Measurements from ENCODE around the gene AUTS2. TPM values are rescaled to one million over a fixed set of nuclear protein-coding genes. Genes with fewer than 3 reads are reported as not detected.
"Not testable (repeated sequence)": the region's sequence is repeated elsewhere in the genome, so short reads cannot be mapped to it uniquely, and the experiment has no call there.

AUTS2 gene
- total and polyA plus RNA-seq, 10 donors, result 6.1 to 54.8 (median 29.1) TPM

DNA sequence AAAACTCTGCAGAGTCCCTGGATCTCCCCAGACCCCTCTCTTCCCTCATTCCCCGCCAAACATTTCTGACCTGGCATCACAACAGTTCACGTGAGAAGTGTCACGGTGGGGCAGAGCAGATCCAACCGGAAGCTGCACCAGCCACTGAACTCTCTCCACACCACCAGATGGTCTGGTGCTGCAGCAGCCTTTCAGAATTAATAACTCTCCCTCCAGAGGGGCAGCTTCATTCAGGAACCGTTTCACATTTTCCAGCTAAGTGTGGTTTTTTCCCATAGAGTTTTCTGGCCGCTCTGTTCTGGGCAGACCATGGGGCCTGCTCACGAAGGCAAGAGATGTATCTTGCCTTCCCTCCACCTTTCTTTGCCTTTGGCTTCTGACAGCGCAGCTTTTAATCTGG is 1047.0 kb downstream of the AUTS2 start:
- Histone ChIP-seq H3K27me3 (replicated peaks in 1 of 7) (no peaks in the 10 kb centered on the region), H3K9me3 (peaks cover 0 to 8% (median 2%) of the 10 kb centered on the region in 8 donors), H3K4me3 (no peak overlapping the region), H3K27ac (no peak overlapping the region), H3K36me3 (peaks cover 0 to 4% (median 0%) of the 10 kb centered on the region in 6 donors), H3K4me1 (peaks cover 0 to 7% (median 0%) of the 10 kb centered on the region in 6 donors)
- intact Hi-C loops (cut with DNase I; ENCODE audit: low total_unique reads), result no loop called here
- TF ChIP-seq, protein P1, sequence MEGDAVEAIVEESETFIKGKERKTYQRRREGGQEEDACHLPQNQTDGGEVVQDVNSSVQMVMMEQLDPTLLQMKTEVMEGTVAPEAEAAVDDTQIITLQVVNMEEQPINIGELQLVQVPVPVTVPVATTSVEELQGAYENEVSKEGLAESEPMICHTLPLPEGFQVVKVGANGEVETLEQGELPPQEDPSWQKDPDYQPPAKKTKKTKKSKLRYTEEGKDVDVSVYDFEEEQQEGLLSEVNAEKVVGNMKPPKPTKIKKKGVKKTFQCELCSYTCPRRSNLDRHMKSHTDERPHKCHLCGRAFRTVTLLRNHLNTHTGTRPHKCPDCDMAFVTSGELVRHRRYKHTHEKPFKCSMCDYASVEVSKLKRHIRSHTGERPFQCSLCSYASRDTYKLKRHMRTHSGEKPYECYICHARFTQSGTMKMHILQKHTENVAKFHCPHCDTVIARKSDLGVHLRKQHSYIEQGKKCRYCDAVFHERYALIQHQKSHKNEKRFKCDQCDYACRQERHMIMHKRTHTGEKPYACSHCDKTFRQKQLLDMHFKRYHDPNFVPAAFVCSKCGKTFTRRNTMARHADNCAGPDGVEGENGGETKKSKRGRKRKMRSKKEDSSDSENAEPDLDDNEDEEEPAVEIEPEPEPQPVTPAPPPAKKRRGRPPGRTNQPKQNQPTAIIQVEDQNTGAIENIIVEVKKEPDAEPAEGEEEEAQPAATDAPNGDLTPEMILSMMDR (IDR thresholded peaks at IDR 0.05 in 8 of 11, conservative IDR thresholded peaks at IDR 0.05 in 3 of 11), result no peak
- no peak for TF ChIP-seq POLR2A (IDR thresholded peaks at IDR 0.05)
- no peak for TF ChIP-seq POLR2AphosphoS5 (IDR thresholded peaks at IDR 0.05)
- DNase-seq, result no peak
- 80 to 93% (median 88%) methylated on average over 8 of the region's 8 CpGs for WGBS, 5 donors

DNA sequence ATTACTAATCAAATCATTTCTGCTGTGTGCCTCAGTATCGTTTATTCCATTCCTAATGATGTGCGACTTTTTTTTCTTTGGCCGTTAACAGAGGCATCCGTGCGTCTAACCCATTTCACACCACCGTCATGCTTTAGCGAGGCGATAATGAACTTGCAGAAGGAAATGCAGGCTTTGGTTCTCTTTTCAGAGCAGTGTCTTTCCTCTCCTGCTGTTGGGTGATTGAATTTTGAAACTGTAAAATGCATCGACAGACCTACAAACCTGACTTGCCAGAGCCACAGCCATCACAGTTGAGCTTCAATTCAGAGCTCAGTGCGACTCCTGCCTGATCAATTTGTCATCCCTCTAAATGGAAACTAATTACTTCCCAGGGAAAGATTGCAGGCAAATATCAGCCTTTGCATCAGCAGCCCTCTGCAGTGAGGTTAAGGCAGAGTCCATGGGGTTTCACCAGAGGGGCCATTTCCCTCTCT is 1047.6 kb downstream of the AUTS2 start:
- no peak overlapping the region for H3K27ac ChIP-seq
- no peak for DNase-seq
- peaks cover 0 to 2% (median 0%) of the 10 kb centered on the region in 6 donors for H3K36me3 ChIP-seq
- intact Hi-C loops (cut with DNase I; ENCODE audit: low total_unique reads), result no loop called here
- no peak overlapping the region for H3K4me3 ChIP-seq
- no peaks in the 10 kb centered on the region for H3K27me3 ChIP-seq (replicated peaks in 1 of 7)
- 78 to 90% (median 81%) methylated on average over 10 of the region's 10 CpGs for WGBS, 5 donors
- no peak for TF ChIP-seq POLR2AphosphoS5 (IDR thresholded peaks at IDR 0.05)
- TF ChIP-seq, protein P1 (IDR thresholded peaks at IDR 0.05 in 8 of 11, conservative IDR thresholded peaks at IDR 0.05 in 3 of 11), result no peak
- H3K4me1 ChIP-seq, result peaks cover 0 to 7% (median 0%) of the 10 kb centered on the region in 6 donors
- peaks cover 0 to 8% (median 2%) of the 10 kb centered on the region in 8 donors for H3K9me3 ChIP-seq

DNA sequence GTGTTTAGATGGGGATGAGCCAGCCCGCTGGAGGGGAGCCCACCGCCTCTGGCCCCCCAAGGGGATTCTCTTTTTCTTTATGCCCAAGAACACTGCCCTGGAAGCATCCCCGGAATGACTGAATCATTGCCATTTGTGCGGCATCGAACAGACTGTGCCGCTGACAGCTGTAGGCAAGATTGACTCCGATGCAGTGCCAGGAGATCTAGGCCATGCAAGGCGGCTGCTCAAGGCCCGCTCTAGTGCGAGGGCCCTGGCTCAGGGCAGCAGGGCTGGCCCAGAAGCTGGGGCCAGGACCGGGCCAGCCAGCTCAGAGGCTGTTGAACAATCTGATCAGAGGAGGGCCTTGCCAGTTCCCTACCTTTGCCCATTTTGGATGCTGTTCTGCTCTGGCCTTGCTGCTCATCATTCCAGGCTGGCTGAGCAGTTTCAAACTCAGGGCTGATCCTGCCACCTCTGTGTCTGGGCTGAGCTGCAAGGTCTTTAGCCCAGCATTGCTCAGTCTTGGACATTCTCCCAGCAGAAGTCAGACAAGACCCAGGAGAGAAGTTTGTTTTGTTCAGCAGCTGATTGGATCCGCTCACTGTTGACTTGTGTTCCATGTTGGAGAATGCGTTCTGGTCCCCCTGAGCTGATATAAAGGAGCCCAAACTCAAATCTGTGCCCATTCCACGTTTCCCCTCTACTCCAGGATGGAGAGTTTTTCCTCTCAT is 1048.4 kb downstream of the AUTS2 start:
- Histone ChIP-seq H3K4me3 (no peak overlapping the region), H3K27me3 (replicated peaks in 1 of 7) (no peaks in the 10 kb centered on the region), H3K9me3 (peaks cover 0 to 4% (median 1%) of the 10 kb centered on the region in 8 donors), H3K4me1 (peaks cover 0 to 7% (median 0%) of the 10 kb centered on the region in 6 donors), H3K27ac (no peak overlapping the region), H3K36me3 (no peaks in the 10 kb centered on the region)
- no peak for DNase-seq
- WGBS, 5 donors, result 95 to 97% (median 97%) methylated on average over 12 to 14 of the region's 14 CpGs
- TF ChIP-seq POLR2A (IDR thresholded peaks at IDR 0.05) (no peak), POLR2AphosphoS5 (IDR thresholded peaks at IDR 0.05) (no peak)
- TF ChIP-seq, protein P1 (IDR thresholded peaks at IDR 0.05 in 8 of 11, conservative IDR thresholded peaks at IDR 0.05 in 3 of 11), result no peak
- intact Hi-C loops (cut with DNase I; ENCODE audit: low total_unique reads), result no loop called here

DNA sequence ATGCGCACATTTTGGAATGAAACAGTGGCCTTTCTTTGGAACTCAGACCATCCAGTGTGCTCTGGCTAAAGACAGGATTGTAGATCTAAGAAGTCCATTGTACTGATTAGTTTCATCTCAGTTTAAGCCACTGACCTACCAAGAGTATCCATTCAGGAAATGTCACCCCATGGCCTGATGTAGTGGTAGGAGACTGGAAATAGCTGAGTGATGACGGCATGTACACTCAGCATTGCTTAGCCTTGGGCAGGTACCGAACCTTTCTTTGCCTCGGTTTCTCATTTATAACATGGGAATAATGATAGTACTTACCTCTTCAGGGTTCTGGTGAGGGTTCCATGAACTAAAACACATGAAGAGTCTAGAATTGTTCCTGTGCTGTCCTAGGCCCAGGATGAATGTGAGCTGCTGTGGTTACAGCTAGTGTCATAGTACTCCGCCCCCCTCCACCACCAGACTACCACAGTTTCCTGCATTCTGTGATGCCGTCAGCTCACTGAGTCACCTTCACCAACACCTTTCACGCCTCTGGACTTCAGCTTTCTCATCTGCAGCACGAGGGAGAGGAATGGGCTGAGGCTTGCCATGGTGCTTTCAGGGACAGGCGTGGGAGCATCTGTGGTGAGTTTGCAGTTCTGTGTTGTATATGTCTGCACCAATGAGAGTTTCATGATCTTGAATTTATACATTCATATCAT is 1049.7 kb downstream of the AUTS2 start:
- peak overlapping the region in 3 of 8 donors; percentile 52 to 70 (median 54) for H3K27ac ChIP-seq
- H3K4me1 ChIP-seq, result peaks cover 0 to 7% (median 0%) of the 10 kb centered on the region in 6 donors
- peak in 1 of 3 donors; percentile 65 for TF ChIP-seq POLR2AphosphoS5 (IDR thresholded peaks at IDR 0.05)
- TF ChIP-seq POLR2A (IDR thresholded peaks at IDR 0.05), result no peak
- TF ChIP-seq, protein P1 (IDR thresholded peaks at IDR 0.05 in 8 of 11, conservative IDR thresholded peaks at IDR 0.05 in 3 of 11), result no peak
- H3K4me3 ChIP-seq, result peak overlapping the region in 1 of 8 donors; percentile 30
- intact Hi-C loops (cut with DNase I; ENCODE audit: low total_unique reads), result no loop called here
- no peak for DNase-seq
- WGBS, 5 donors, result 65 to 72% (median 70%) methylated on average over 7 to 9 of the region's 9 CpGs
- H3K9me3 ChIP-seq, result no peaks in the 10 kb centered on the region
- H3K27me3 ChIP-seq (replicated peaks in 1 of 7), result no peaks in the 10 kb centered on the region
- H3K36me3 ChIP-seq, result no peaks in the 10 kb centered on the region

DNA sequence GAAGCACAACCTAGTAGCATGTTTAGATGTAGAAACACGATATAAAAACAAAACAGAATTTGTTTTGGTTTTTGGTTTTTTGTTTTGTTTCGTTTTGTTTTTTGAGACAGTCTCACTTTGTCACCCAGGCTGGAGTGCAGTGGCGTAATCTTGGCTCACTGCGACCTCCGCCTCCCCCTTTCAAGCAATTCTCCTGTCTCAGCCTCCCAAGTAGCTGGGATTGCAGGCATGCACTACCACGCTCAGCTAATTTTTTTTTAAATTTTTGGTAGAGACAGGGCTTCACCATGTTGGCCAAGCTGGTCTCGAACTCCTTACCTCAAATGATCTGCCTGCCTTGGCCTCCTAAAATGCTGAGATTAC is 1050.2 kb downstream of the AUTS2 start:
- WGBS, 5 donors, result 80 to 89% (median 82%) methylated on average over 7 of the region's 7 CpGs
- H3K9me3 ChIP-seq; DNase-seq; H3K36me3 ChIP-seq; intact Hi-C loops (cut with DNase I; ENCODE audit: low total_unique reads); H3K4me1 ChIP-seq; H3K27me3 ChIP-seq (replicated peaks in 1 of 7): not testable (repeated sequence)
- H3K27ac ChIP-seq, result peak overlapping the region in 4 of 8 donors; percentile 51 to 70 (median 53)
- peak overlapping the region in 1 of 8 donors; percentile 30 for H3K4me3 ChIP-seq

All from spleen (tissue), 11 donors.